NOMO-1 treated with dmso at 0.1 percent for 144 hours (cell line): Measurements from ENCODE around the gene TRABD.
"Not testable (repeated sequence)": the region's sequence is repeated elsewhere in the genome, so short reads cannot be mapped to it uniquely, and the experiment has no call there.

ENCODE experiments used
- DNase-seq: peaks from one replicate; lab custom pipeline; 2025; ENCODE audit not compliant: unreplicated experiment; lab: John Stamatoyannopoulos, UW

TRABD gene

DNA sequence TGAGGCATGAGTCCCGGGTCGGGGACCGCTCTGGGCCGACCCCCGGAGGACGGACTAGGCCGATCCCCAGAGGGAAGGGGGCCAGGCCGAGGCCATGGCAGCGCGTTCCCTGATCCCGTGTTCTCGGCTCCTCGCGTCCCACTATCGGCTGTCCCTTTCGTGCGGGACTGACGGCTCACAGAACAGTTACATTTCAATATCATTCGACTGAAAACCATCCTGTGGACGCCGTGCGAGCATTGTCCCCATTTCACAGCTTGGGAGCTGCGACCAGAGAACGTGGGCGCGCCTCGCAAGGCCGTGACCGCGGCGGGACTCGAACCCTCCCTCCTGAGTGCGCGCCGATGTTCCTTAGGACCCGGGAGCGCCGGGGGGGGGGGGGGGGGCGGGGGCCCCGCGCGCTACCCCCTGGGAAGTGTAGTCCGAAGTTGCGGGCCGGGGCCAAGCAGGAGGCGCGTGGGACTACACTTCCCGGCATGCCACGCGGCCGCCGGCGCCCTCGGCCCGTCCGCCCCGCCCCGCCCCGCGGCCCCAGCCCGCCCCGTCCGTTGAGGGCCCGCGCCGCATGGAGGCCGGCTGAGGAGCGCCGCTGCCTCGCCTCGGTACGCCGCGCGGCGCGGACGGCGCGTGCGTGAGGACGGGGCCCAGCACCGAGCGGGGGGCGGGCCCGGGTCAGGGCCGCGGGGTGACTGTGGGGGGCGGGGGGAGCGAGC is at the start of gene TRABD:
Gene TRABD, plus strand, starts transcription at position 539 of the 713 bp plus-strand sequence. CDS start 7,148 bp downstream, outside the sequence.
- DNase-seq, result peak; percentile 77

DNA sequence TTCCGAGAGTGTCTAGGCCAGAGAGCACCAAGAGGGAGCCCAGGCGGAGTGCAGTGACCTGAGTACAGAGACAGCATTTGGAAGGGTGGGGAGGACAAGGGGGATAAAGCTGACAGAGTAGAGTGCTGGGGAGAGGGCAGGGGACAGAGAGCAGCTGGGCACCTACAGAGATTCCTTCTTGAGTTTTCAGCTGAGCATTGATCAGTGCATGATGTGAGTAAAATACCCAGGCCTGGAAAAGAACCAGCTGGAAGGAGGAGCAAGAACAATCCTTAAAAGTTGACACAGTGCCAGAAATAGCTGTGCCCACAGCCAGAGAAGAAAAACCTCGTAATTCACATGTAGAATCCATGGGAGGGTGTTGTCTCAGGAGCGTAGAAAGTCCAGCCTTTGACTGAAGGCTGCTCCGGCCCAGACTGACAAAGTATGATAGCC is 49.1 kb upstream of the TRABD start:
- DNase-seq, result no peak

- not testable (repeated sequence) for DNase-seq
These were observed 48.4 kb upstream of the TRABD start for GRCh38 chr22:50137277-50137676.

DNA sequence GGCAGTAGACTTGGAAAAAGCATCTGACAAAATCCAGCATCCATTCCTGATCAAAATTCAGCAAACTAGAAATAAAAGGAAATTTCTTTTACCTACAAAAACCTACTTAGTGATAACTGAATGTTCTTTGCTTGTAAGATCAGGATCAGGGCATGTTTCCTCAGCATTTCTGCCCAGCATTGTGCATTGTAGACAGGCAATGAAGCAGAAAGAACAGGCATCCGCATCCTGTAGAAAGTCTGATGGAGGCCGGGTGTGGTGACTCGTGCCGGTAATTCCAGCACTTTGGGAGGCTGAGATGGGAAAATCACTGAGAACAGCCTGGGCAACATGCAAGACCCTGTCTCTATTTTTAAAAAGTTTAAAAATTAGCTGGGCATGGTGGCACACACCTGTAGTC is 47.7 kb upstream of the TRABD start:
- no peak for DNase-seq

DNA sequence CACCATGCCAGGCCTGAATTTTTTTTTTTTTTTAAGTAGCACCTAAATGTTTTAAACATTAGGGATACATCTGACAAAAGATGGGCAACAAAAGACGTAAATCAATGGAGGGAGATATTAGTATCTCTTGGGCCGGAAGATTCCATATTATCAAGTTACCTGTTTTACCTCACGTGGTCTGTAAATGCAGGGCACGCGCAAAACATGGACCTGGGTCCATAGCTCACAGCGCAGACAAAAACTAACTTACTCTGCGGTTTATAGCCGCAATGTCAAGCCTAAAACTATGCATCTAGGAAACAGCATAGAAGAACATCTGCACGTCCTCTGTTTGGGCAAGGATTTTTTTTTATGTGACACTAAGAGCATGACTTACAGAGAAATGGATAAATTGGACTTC is 46.7 kb upstream of the TRABD start:
- no peak for DNase-seq

GRCh38 chr22:50139843-50140415 is 45.8 kb upstream of the TRABD start:
- no peak for DNase-seq

GRCh38 chr22:50140615-50141014 is 45.1 kb upstream of the TRABD start:
- no peak for DNase-seq

DNA sequence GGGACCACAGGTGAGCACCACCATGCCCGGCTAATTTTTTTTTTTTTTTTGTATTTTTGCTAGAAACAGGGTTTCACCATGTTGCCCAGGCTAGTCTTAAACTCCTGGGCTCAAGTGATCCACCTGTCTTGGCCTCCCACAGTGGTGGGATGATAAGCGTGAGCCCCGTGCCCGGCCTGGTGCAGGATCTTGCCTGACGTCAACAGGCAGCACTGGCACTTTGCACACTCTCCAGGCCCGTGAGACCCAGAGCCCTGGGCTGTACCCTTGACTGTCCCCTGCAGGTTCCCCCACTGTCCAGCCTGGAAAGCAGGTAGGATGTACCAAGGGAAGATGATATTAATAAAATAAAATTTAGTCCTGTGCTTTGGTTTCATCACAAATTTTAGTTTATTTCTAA is 44.3 kb upstream of the TRABD start:
- no peak for DNase-seq

DNA sequence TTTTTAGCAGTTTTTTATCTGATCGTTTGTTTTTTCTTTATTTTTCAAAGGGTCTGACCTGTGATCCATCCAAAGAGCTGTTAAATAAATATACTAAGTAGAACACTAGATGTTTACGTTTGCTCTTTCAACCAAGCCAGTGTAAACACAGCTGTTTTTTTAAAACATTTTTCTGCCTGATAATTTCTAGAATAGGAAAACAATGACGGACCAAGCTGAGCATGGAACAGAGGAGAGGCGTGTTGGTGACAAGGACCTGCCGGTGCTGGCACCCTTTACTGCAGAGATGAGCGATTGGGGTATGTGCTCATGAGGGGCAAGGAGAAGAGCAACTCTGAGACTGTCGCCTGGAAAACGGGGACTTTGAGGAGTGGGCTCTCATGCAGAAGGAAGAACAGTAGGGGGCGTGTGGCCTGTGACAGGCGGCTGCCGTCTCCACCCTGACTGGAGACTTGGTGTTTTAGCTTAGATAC is 43.8 kb upstream of the TRABD start:
- DNase-seq, result no peak

DNA sequence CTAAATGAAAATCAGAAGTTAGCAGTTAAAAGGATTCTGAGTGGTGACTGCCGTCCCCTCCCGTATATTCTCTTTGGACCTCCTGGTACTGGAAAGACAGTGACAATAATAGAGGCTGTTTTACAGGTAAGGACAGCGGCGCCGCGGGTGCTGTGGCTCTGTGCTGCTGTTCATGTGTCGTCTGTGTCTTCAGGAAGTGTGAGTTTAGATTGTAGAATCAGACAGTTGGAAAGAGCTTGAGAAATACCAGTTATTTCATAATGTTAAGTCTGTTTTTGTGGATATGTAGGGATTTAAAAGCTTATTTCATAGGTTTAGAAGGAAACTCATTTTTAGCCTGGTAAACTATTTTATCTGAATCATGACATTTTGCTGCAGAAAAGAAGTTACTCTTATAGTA is 42.6 kb upstream of the TRABD start:
- DNase-seq, result no peak

GRCh38 chr22:50144005-50144614 is 41.6 kb upstream of the TRABD start:
- no peak for DNase-seq

- DNase-seq, result no peak
These were observed 39.8 kb upstream of the TRABD start for GRCh38 chr22:50145721-50146438.

GRCh38 chr22:50146439-50147238 is 39.1 kb upstream of the TRABD start:
- DNase-seq, result peak; percentile 63

DNA sequence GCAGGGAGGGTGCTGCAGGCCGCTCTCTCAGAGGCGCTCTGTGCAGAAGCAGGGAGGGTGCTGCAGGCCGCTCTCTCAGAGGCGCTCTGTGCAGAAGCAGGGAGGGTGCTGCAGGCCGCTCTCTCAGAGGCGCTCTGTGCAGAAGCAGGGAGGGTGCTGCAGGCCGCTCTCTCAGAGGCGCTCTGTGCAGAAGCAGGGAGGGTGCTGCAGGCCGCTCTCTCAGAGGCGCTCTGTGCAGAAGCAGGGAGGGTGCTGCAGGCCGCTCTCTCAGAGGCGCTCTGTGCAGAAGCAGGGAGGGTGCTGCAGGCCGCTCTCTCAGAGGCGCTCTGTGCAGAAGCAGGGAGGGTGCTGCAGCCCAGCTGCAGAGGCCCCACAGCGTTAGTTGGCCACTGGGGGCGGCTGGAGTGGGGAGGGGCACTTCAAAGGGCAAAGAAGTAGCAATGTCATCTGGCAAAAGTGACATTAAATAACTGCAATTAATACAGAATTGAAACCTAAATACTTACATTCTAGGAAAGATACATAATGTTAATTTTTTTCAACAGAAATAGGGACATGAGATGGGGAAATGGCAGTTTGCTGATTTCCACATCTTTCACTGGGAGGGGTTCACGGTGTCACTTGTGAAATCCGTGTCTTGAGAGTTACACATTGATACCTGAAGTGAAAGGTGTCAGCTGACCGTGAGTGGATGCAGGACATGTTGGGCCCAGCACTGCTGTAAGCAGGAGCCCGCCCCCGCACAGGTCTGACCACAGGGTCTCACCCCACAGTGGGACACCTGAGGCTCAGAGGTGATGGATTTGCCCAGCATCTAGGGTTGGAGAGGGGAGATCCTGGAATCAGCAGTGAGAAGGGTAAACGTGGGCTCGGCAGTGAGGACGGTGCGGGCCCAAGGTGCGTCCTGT is 38.2 kb upstream of the TRABD start:
- not testable (repeated sequence) for DNase-seq

- DNase-seq, result no peak
These were observed 37.6 kb upstream of the TRABD start for GRCh38 chr22:50148166-50148500.

DNA sequence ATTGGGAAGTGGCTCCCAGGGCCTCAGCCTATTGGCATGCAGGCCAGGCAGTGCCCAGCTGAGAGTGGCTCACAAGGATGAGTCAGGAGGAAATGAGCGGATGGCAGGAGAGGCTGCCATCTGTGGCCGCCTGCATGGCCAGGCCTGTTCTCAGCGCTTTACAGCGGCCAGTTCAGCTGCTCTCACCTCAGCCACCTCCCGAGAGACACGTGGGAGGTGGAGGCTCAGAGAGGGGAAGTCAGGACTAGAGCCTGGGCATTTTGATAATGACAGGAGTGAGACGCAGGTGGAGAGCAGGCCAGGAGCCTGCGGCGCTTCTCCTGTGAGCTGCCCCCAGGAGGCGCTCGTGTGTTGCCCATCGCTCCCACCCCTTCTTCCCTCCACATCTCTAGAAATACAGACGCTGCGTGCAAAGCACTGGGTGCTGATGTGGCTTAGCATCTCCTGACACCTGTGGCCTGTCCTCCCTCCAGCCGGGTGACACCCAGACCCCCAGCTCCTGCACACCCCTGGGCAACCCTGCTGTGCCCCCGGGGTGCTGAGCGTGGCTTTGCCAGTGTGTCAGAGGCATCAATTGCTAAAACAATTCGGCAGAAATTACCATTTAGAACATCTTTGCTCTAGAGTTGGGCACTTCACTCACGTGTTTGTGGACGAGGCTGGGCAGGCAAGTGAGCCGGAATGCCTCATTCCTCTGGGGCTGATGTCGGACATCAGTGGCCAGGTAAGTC is 36.6 kb upstream of the TRABD start:
- DNase-seq, result peak; percentile 82

DNA sequence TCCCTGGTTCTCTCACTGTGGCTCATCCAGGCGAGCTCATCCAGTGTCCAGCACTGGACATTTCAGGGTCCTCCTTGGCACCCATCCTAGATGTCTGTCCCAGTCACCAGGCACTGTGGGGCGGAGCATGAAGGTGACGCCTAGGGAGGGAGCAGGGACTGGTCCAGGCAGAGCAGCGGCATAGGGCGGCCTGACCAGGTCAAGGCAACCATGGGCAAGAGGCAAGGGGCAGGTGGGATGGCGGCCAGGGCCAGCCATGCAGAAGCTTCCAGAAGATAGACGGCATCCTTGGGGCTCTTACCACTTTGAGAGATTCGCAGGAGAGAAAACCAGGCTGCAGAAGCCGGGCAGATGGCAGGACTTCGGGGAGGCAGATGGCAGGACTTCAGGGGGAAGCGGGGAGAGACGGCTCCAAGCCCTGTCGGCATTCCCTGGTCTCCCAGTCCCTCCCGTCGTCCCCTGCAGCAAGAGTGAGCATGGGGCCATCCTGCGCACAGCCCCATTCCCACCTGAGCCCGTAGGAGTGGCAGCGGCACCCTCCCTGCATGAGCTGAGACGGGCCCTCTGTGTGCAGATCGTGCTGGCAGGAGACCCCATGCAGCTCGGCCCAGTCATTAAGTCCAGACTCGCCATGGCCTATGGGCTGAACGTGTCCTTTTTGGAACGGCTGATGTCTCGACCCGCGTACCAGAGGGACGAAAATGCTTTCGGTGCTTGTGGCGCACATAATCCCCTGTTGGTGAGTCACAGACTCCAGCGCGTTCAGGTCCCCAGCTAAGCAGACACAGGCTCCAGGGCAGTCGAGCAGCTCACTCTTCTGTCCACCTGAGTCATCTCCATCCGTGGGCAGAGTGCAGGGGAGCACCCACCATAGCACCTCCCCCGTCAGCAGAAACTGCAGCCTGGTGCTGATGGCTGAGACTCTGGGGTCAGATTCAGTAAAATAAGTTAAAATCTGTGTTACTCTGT is 35.3 kb upstream of the TRABD start:
- no peak for DNase-seq
